ENCODE data around the gene CCDC47. TPM values are rescaled to one million over a fixed set of nuclear protein-coding genes. Genes with fewer than 3 reads are reported as not detected.
"Not testable (repeated sequence)": the region's sequence is repeated elsewhere in the genome, so short reads cannot be mapped to it uniquely, and the experiment has no call there.

Gene CCDC47
- total RNA-seq, 1 donor from 2014 or later = 55.9 TPM

- no peak for TF ChIP-seq CTCF (IDR thresholded peaks at IDR 0.05; ENCODE audit: unreplicated experiment)
- H3K36me3 Mint-ChIP-seq = peaks cover 60% of the 10 kb centered on the region
Observed at GRCh38 chr17:63809970-63810369, 36.6 kb upstream of the CCDC47 start.

GRCh38 chr17:63805591-63805990 is 32.2 kb upstream of the CCDC47 start:
- Mint-ChIP-seq H3K36me3 (peaks cover 43% of the 10 kb centered on the region), H3K27me3 (ENCODE audit: low read depth) (no peaks in the 10 kb centered on the region), H3K9me3 (no peaks in the 10 kb centered on the region), H3K4me1 (no peaks in the 10 kb centered on the region), H3K27ac (no peak overlapping the region), H3K4me3 (no peak overlapping the region)
- no peak for DNase-seq (ENCODE audit: low spot score in 2 of 2, unreplicated experiment in 2 of 2)
- TF ChIP-seq CTCF (IDR thresholded peaks at IDR 0.05; ENCODE audit: unreplicated experiment) = no peak

More at GRCh38 chr17:63809970-63810369, 36.6 kb upstream of the CCDC47 start:
- no peak for DNase-seq (ENCODE audit: low spot score in 2 of 2, unreplicated experiment in 2 of 2)
- H3K27ac Mint-ChIP-seq = no peak overlapping the region
- H3K27me3 Mint-ChIP-seq (ENCODE audit: low read depth) = no peaks in the 10 kb centered on the region
- no peaks in the 10 kb centered on the region for H3K4me1 Mint-ChIP-seq
- H3K9me3 Mint-ChIP-seq = no peaks in the 10 kb centered on the region
- H3K4me3 Mint-ChIP-seq = no peak overlapping the region

- TF ChIP-seq CTCF (IDR thresholded peaks at IDR 0.05; ENCODE audit: unreplicated experiment) = no peak
- peaks cover 49% of the 10 kb centered on the region for H3K36me3 Mint-ChIP-seq
- no peak for DNase-seq (ENCODE audit: low spot score in 2 of 2, unreplicated experiment in 2 of 2)
- H3K9me3 Mint-ChIP-seq = no peaks in the 10 kb centered on the region
- no peak overlapping the region for H3K27ac Mint-ChIP-seq
- no peaks in the 10 kb centered on the region for H3K27me3 Mint-ChIP-seq (ENCODE audit: low read depth)
- H3K4me1 Mint-ChIP-seq = no peaks in the 10 kb centered on the region
- H3K4me3 Mint-ChIP-seq = no peak overlapping the region
Observed at GRCh38 chr17:63804328-63804727, 30.9 kb upstream of the CCDC47 start.

GRCh38 chr17:63800783-63801182 is 27.4 kb upstream of the CCDC47 start:
- Mint-ChIP-seq H3K27ac (no peak overlapping the region), H3K9me3 (no peaks in the 10 kb centered on the region), H3K27me3 (ENCODE audit: low read depth) (no peaks in the 10 kb centered on the region), H3K36me3 (peaks cover 44% of the 10 kb centered on the region), H3K4me3 (no peak overlapping the region), H3K4me1 (no peaks in the 10 kb centered on the region)
- no peak for DNase-seq (ENCODE audit: low spot score in 2 of 2, unreplicated experiment in 2 of 2)
- TF ChIP-seq CTCF (IDR thresholded peaks at IDR 0.05; ENCODE audit: unreplicated experiment) = no peak

- Mint-ChIP-seq H3K36me3 (peaks cover 51% of the 10 kb centered on the region), H3K4me1 (no peaks in the 10 kb centered on the region), H3K27ac (no peak overlapping the region), H3K4me3 (no peak overlapping the region), H3K27me3 (ENCODE audit: low read depth) (no peaks in the 10 kb centered on the region), H3K9me3 (no peaks in the 10 kb centered on the region)
- DNase-seq (ENCODE audit: low spot score in 2 of 2, unreplicated experiment in 2 of 2) = no peak
- TF ChIP-seq CTCF (IDR thresholded peaks at IDR 0.05; ENCODE audit: unreplicated experiment) = no peak
Observed at GRCh38 chr17:63798572-63799106, 25.2 kb upstream of the CCDC47 start.

- DNase-seq (ENCODE audit: low spot score in 2 of 2, unreplicated experiment in 2 of 2); H3K27me3 Mint-ChIP-seq (ENCODE audit: low read depth); H3K27ac Mint-ChIP-seq; H3K9me3 Mint-ChIP-seq; H3K4me1 Mint-ChIP-seq; H3K4me3 Mint-ChIP-seq: not testable (repeated sequence)
- H3K36me3 Mint-ChIP-seq = peaks cover 57% of the 10 kb centered on the region
Observed at GRCh38 chr17:63796375-63796774, 23.0 kb upstream of the CCDC47 start.
